Measurements from ENCODE around the gene BTBD6. TPM values are rescaled to one million over a fixed set of nuclear protein-coding genes. Genes with fewer than 3 reads are reported as not detected.
"Not testable (repeated sequence)": the region's sequence is repeated elsewhere in the genome, so short reads cannot be mapped to it uniquely, and the experiment has no call there.

Gene BTBD6
- total and polyA plus RNA-seq, 2 donors (not counting 1 experiment from before 2014, with no cell fraction given) = 31.9 to 49.9 TPM

DNA sequence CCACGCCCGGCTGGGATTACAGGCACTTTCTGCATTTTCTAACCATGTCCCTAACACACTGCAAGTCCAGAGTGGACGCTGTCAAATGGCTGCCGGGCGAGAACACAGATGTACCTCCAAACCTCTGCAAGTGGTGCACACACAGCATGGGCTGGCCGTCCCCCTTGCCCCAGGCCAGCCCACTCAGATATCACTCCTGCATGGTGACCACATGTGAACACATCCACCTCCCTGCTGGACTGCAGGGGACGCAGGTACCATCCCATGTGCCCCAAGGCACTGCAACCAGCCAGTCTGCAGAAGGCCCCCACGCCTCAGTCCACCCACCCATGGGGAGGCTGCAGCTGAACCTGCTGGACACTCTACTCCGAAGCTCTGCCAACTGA lies 38.4 kb downstream of the BTBD6 start:
- DNase-seq (ENCODE audit: low read depth in 2 of 2) = no peak
- peaks cover 8% of the 10 kb centered on the region for H3K79me2 ChIP-seq (ENCODE audit: control insufficient read depth, insufficient read depth, low read length)
- no peaks in the 10 kb centered on the region for H3K4me1 ChIP-seq (ENCODE audit: control insufficient read depth, extremely low read depth, insufficient read depth, low read length)
- no peak for TF ChIP-seq EZH2 (IDR thresholded peaks at IDR 0.05; ENCODE audit: low read length, missing control alignments)
- TF ChIP-seq, protein P1, sequence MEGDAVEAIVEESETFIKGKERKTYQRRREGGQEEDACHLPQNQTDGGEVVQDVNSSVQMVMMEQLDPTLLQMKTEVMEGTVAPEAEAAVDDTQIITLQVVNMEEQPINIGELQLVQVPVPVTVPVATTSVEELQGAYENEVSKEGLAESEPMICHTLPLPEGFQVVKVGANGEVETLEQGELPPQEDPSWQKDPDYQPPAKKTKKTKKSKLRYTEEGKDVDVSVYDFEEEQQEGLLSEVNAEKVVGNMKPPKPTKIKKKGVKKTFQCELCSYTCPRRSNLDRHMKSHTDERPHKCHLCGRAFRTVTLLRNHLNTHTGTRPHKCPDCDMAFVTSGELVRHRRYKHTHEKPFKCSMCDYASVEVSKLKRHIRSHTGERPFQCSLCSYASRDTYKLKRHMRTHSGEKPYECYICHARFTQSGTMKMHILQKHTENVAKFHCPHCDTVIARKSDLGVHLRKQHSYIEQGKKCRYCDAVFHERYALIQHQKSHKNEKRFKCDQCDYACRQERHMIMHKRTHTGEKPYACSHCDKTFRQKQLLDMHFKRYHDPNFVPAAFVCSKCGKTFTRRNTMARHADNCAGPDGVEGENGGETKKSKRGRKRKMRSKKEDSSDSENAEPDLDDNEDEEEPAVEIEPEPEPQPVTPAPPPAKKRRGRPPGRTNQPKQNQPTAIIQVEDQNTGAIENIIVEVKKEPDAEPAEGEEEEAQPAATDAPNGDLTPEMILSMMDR (conservative IDR thresholded peaks at IDR 0.05 in 1 of 2, IDR thresholded peaks at IDR 0.05 in 1 of 2; ENCODE audit: low read depth in 1 of 2, low read length in 2 of 2) = no peak
- no peaks in the 10 kb centered on the region for H3K36me3 ChIP-seq (ENCODE audit: control insufficient read depth, insufficient read depth, low read length)
- no peaks in the 10 kb centered on the region for H4K20me1 ChIP-seq (ENCODE audit: control insufficient read depth, extremely low read depth, insufficient read depth, low read length)
- H3K9ac ChIP-seq (ENCODE audit: insufficient read depth, low read length) = no peak overlapping the region
- H2AFZ ChIP-seq (ENCODE audit: low read length) = no peak overlapping the region
- no peak overlapping the region for H3K27ac ChIP-seq (ENCODE audit: insufficient read depth, low read length)
- no peak overlapping the region for H3K4me3 ChIP-seq (replicated peaks in 1 of 4; ENCODE audit: control extremely low read depth in 1 of 4, insufficient read depth in 1 of 4, low read depth in 3 of 4, low read length in 4 of 4)
- H3K27me3 ChIP-seq (ENCODE audit: control insufficient read depth, insufficient read depth, low read length) = no peaks in the 10 kb centered on the region
- H3K9me3 ChIP-seq (ENCODE audit: control insufficient read depth, insufficient read depth, low read depth, low read length) = no peaks in the 10 kb centered on the region
- H3K4me2 ChIP-seq (ENCODE audit: extremely low read depth, insufficient read depth, low read length) = no peak overlapping the region

DNA sequence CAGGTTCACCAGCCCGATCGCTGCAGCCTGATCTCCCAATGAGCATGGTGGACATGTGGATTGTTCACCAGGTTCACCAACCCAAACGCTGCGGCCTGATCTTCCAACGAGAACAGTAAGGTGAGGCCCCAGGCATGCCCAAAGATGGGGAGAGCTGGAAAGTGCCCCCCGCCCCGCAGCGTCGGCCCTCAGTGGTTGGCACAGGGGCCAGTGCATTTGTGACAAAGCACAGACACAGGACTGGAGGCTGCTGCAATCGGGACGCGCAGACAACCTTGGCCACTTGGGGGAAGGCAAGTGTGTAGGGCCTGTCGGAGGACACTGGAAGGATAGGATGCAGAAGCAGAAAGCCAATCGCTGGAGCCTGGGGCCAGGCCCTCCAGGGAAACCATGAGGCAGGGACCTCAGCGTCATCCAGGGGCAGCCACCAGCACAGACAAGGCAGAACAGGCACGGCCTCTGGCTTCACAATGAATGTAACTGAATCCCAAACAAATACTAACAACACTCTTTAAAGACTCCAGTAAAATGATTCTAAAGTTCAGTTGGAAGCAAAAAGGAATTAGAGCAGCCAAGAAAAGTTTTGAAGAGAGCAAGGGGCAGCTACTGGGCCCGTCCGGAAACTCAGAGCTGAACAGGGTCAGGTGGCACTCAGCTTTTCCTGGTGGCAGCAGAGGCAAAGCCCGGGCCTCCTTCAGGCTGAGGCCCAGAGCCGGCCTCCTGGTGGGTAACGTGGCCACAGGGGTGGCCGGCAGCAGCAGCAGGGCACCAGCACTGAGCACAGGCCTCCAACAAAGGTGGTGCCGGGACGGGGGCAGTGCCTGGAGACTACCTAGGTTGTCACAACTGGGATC lies 39.1 kb downstream of the BTBD6 start:
- Histone ChIP-seq H3K27ac (ENCODE audit: insufficient read depth, low read length) (no peak overlapping the region), H3K9me3 (ENCODE audit: control insufficient read depth, insufficient read depth, low read depth, low read length) (no peaks in the 10 kb centered on the region), H3K9ac (ENCODE audit: insufficient read depth, low read length) (no peak overlapping the region), H3K4me2 (ENCODE audit: extremely low read depth, insufficient read depth, low read length) (no peak overlapping the region), H3K4me3 (replicated peaks in 1 of 4; ENCODE audit: control extremely low read depth in 1 of 4, insufficient read depth in 1 of 4, low read depth in 3 of 4, low read length in 4 of 4) (no peak overlapping the region), H3K79me2 (ENCODE audit: control insufficient read depth, insufficient read depth, low read length) (peaks cover 6% of the 10 kb centered on the region), H4K20me1 (ENCODE audit: control insufficient read depth, extremely low read depth, insufficient read depth, low read length) (no peaks in the 10 kb centered on the region), H3K4me1 (ENCODE audit: control insufficient read depth, extremely low read depth, insufficient read depth, low read length) (no peaks in the 10 kb centered on the region), H3K27me3 (ENCODE audit: control insufficient read depth, insufficient read depth, low read length) (no peaks in the 10 kb centered on the region), H2AFZ (ENCODE audit: low read length) (no peak overlapping the region), H3K36me3 (ENCODE audit: control insufficient read depth, insufficient read depth, low read length) (no peaks in the 10 kb centered on the region)
- DNase-seq (ENCODE audit: low read depth in 2 of 2) = no peak
- no peak for TF ChIP-seq EZH2 (IDR thresholded peaks at IDR 0.05; ENCODE audit: low read length, missing control alignments)

DNA sequence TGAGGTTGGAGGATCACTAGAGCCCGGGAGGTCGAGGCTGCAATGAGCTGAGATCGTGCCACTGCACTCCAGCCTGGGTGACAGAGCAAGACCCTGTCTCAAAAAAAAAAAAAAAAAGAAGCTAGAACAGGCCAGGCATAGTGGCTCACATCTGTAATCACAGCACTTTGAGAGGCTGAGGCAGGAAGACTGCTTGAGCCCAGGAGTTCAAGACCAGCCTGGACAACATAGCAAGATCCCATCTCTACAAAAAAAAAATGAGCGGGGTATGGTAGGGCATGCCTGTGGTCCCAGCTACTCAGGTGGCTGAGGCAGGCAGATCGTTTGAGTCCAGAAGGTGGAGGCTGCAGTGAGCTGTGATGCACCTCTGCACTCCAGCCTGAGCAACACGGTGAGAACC lies 40.6 kb downstream of the BTBD6 start:
- H2AFZ ChIP-seq (ENCODE audit: low read length) = not testable (repeated sequence)
- H3K79me2 ChIP-seq (ENCODE audit: control insufficient read depth, insufficient read depth, low read length) = peaks cover 15% of the 10 kb centered on the region

More for the DNA sequence above, 40.6 kb downstream of the BTBD6 start:
- H3K27me3 ChIP-seq (ENCODE audit: control insufficient read depth, insufficient read depth, low read length); H3K9ac ChIP-seq (ENCODE audit: insufficient read depth, low read length); H3K4me2 ChIP-seq (ENCODE audit: extremely low read depth, insufficient read depth, low read length); H3K4me1 ChIP-seq (ENCODE audit: control insufficient read depth, extremely low read depth, insufficient read depth, low read length); H3K36me3 ChIP-seq (ENCODE audit: control insufficient read depth, insufficient read depth, low read length); H3K9me3 ChIP-seq (ENCODE audit: control insufficient read depth, insufficient read depth, low read depth, low read length); DNase-seq (ENCODE audit: low read depth in 2 of 2); H3K27ac ChIP-seq (ENCODE audit: insufficient read depth, low read length); H4K20me1 ChIP-seq (ENCODE audit: control insufficient read depth, extremely low read depth, insufficient read depth, low read length); H3K4me3 ChIP-seq (replicated peaks in 1 of 4; ENCODE audit: control extremely low read depth in 1 of 4, insufficient read depth in 1 of 4, low read depth in 3 of 4, low read length in 4 of 4): not testable (repeated sequence)
